Suprapubic skin (tissue), 4 donors: Measurements from ENCODE around the gene RIN1. TPM values are rescaled to one million over a fixed set of nuclear protein-coding genes. Genes with fewer than 3 reads are reported as not detected.
A peak's percentile ranks its signal among the peaks of the same experiment; 100 is the strongest.
"Not testable (repeated sequence)": the region's sequence is repeated elsewhere in the genome, so short reads cannot be mapped to it uniquely, and the experiment has no call there.

Experiments
- DNase-seq, 2 donors: peaks; one replicate each; pipeline ENCODE4 v3.0.0-alpha.2; 2019; ENCODE audit warnings: low spot score in 2 of 2
- H3K27ac ChIP-seq: fragments of 200-600 bp; sonication (generic); one replicate; pipeline ENCODE4 v1.5.1; 2019
- H3K27me3 ChIP-seq: fragments of 200-600 bp; sonication (generic); one replicate; pipeline ENCODE4 v1.5.1; 2019
- H3K36me3 ChIP-seq: fragments of 200-600 bp; sonication (generic); one replicate; pipeline ENCODE4 v1.5.1; 2019
- H3K4me1 ChIP-seq: fragments of 200-600 bp; sonication (generic); one replicate; pipeline ENCODE4 v1.5.1; 2019
- H3K4me3 ChIP-seq: fragments of 200-600 bp; sonication (generic); one replicate; pipeline ENCODE4 v1.5.1; 2019; ENCODE audit warnings: mild to moderate bottlenecking
- H3K9me3 ChIP-seq: fragments of 200-600 bp; sonication (generic); one replicate; pipeline ENCODE4 v1.5.1; 2019
- CTCF ChIP-seq, 2 donors: fragments of 200-600 bp in 1 of 2; fragments of 450-650 bp in 1 of 2; sonication (generic) in 1 of 2; IDR thresholded peaks; one replicate each; pipeline ENCODE4 v1.5.1; 2016 to 2019; ENCODE audit warnings: antibody characterized with exemption in 2 of 2, mild to moderate bottlenecking in 1 of 2, moderate library complexity in 1 of 2
- EP300 ChIP-seq: sonication (generic); formaldehyde crosslinking; IDR thresholded peaks from one replicate; pipeline ENCODE4 v1.6.1; 2017; ENCODE audit warnings: antibody characterized with exemption
- POLR2A ChIP-seq, 2 donors: fragments of 450-650 bp; IDR thresholded peaks; one replicate each; pipeline ENCODE4 v1.6.1; 2017; ENCODE audit warnings: antibody characterized with exemption in 2 of 2, mild to moderate bottlenecking in 2 of 2, moderate library complexity in 2 of 2
- POLR2AphosphoS5 ChIP-seq, 3 donors: sonication (generic); formaldehyde crosslinking; IDR thresholded peaks; one replicate each; pipeline ENCODE4 v1.6.1; 2017; ENCODE audit warnings: antibody characterized with exemption in 3 of 3
- WGBS: methylation state at CpG from one replicate; pipeline ENCODE4 v1.1.5; 2018; 5-methylcytosine and 5-hydroxymethylcytosine counted together
- total RNA-seq, 4 donors: library from RNA; depleted of rRNA; stranded (reverse); fragments of >200 nt; gene quantifications; one replicate each; pipeline ENCODE4 v1.1.0, GENCODE V29; 2016

The RIN1 gene
- total RNA-seq, 4 donors from 2014 or later = 40.3 to 73.6 (median 60.3) TPM

- no peak for TF ChIP-seq POLR2A (IDR thresholded peaks at IDR 0.05)
- TF ChIP-seq POLR2AphosphoS5 (IDR thresholded peaks at IDR 0.05) = peak in 1 of 3 donors; percentile 8
- Histone ChIP-seq H3K4me3 (no peak overlapping the region), H3K27me3 (no peaks in the 10 kb centered on the region), H3K36me3 (no peaks in the 10 kb centered on the region), H3K27ac (peak overlapping the region; percentile 36), H3K9me3 (no peaks in the 10 kb centered on the region), H3K4me1 (peaks cover 65% of the 10 kb centered on the region)
- WGBS = 49% methylated on average over 11 of the region's 11 CpGs
- peak; percentile 84 to 88 for DNase-seq
Measured at GRCh38 chr11:66322732-66323427, 13.4 kb downstream of the RIN1 start.

DNA sequence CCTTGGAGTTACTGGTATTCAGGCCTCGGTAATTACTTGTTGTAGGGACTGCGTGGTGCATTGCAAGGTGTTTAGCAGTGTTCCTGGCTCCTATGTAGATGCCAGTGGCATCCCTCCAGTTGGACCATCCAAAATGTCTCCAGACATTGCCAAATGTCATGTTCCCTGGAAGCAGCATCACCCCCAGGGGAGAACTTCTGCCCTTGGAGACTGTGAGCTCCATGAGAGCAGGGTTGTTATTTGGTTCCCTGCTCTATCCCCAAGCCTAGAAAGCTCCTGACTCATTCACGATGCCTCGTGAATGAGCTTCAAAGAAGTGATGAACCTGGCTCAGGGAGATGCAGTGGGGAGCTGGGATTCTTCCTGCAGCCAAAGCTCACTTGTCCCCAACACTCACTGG is 14.6 kb downstream of the RIN1 start:
- Histone ChIP-seq H3K27me3 (no peaks in the 10 kb centered on the region), H3K4me3 (no peak overlapping the region), H3K36me3 (no peaks in the 10 kb centered on the region), H3K4me1 (peaks cover 65% of the 10 kb centered on the region), H3K27ac (no peak overlapping the region), H3K9me3 (no peaks in the 10 kb centered on the region)
- 37% methylated on average over 4 of the region's 4 CpGs for WGBS
- TF ChIP-seq POLR2AphosphoS5 (IDR thresholded peaks at IDR 0.05) (no peak), POLR2A (IDR thresholded peaks at IDR 0.05) (no peak), CTCF (IDR thresholded peaks at IDR 0.05) (no peak), EP300 (no peak)
- no peak for DNase-seq

DNA sequence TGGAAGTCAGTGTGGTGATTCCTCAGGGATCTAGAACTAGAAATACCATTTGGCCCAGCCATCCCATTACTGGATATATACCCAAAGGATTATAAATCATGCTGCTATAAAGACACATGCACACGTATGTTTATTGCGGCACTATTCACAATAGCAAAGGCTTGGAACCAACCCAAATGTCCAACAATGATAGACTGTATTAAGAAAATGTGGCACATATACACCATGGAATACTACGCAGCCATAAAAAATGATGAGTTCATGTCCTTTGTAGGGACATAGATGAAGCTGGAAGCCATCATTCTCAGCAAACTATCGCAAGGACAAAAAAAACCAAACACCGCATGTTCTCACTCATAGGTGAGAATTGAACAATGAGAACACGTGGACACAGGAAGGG is 15.5 kb downstream of the RIN1 start:
- WGBS = 91% methylated on average over 6 of the region's 6 CpGs
- not testable (repeated sequence) for DNase-seq, H3K4me3 ChIP-seq, H3K27me3 ChIP-seq, H3K36me3 ChIP-seq, H3K9me3 ChIP-seq, H3K27ac ChIP-seq
- H3K4me1 ChIP-seq = peaks cover 65% of the 10 kb centered on the region

DNA sequence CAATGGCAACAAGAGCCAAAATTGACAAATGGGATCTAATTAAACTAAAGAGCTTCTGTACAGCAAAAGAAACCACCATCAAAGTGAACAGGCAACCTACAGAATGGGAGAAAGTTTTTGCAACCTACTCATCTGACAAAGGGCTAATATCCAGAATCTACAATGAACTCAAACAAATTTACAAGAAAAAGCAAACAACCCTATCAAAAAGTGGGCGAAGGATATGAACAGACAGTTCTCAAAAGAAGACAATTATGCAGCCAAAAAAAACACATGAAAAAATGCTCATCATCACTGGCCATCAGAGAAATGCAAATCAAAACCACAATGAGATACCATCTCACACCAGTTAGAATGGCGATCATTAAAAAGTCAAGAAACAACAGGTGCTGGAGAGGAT is 15.9 kb downstream of the RIN1 start:
- 94% methylated on average over 2 of the region's 2 CpGs for WGBS
- not testable (repeated sequence) for H3K4me3 ChIP-seq, H3K27me3 ChIP-seq, H3K27ac ChIP-seq, H3K36me3 ChIP-seq, DNase-seq, H3K9me3 ChIP-seq
- peaks cover 60% of the 10 kb centered on the region for H3K4me1 ChIP-seq

DNA sequence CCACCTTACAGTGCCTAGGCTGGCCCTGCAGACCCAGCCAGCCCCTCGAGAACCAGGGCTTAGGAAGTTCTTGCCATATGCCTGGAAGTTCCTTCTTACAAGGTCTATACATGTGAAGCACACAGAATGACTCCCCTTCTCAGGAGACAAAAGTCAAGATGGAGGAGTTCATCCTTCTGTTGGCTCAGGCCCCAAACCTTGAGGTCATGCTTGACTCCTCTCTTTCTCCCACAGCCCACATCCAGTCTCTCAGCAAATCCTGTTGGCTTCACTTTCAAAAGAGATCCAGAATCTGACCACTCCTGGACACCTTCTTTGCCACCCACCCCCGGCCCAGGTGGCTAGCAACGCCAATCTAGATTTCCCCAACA is 17.6 kb downstream of the RIN1 start:
- Histone ChIP-seq H3K27ac (peak overlapping the region; percentile 78), H3K4me1 (peaks cover 54% of the 10 kb centered on the region), H3K27me3 (no peaks in the 10 kb centered on the region), H3K36me3 (no peaks in the 10 kb centered on the region), H3K4me3 (no peak overlapping the region), H3K9me3 (no peaks in the 10 kb centered on the region)
- WGBS = 67% methylated on average over 3 of the region's 3 CpGs
- TF ChIP-seq CTCF (IDR thresholded peaks at IDR 0.05) = no peak
- TF ChIP-seq POLR2A (IDR thresholded peaks at IDR 0.05) = no peak
- no peak for TF ChIP-seq EP300
- no peak for TF ChIP-seq POLR2AphosphoS5 (IDR thresholded peaks at IDR 0.05)
- no peak for DNase-seq

DNA sequence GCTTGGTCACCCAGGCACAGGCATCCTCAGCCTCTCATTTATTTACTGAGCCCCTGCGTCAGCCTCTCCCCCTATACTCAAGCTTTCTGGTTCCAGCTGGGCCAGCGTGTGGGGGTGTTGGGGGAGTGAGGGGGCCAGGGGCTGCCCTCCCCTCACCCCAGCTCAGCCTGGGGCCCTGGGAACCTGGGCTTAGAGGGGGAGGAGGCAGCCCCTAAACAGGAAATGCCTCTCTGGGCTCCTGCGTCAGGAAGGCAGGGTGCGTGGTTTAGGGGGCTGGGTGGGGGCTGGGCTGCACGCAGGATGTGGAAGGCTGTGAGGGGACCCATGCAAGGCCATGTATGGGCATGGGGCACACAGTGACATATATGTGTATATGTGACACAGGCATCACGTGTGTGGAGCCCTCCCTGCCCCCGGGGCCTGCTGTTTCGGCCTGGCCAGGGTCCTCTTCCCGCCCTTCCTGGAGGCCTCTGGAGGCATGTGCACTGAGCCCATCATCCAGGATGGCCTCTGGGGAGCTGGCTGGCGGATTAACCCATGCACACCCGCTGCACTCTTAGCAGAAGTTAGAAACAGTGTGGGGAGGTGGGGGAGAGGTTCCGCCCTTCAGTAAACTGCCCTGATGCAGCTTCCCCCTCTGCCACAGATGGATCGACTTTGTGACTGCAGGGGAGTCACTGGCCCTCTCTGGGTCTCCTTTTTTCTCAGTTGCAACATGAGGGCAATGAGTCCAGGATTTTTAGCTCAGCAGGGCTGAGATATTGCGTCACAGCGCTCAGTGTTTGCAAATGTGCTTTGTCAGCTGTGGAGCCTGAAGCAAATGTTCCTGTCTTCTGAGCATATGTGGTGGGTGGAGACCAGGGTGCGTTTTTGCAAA is 18.3 kb downstream of the RIN1 start:
- 24% methylated on average over 14 of the region's 16 CpGs for WGBS
- H3K4me3 ChIP-seq = peak overlapping the region; percentile 53
- H3K27me3 ChIP-seq = no peaks in the 10 kb centered on the region
- DNase-seq = peak; percentile 90
- H3K9me3 ChIP-seq = no peaks in the 10 kb centered on the region
- peak overlapping the region; percentile 78 for H3K27ac ChIP-seq
- no peaks in the 10 kb centered on the region for H3K36me3 ChIP-seq
- peaks cover 61% of the 10 kb centered on the region for H3K4me1 ChIP-seq
- no peak for TF ChIP-seq POLR2A (IDR thresholded peaks at IDR 0.05)
- peak in 2 of 3 donors; percentile 78 to 86 for TF ChIP-seq POLR2AphosphoS5 (IDR thresholded peaks at IDR 0.05)
- no peak for TF ChIP-seq CTCF (IDR thresholded peaks at IDR 0.05)
